PC-3 (cell line): Measurements from ENCODE around the gene PTH1R. TPM values are rescaled to one million over a fixed set of nuclear protein-coding genes. Genes with fewer than 3 reads are reported as not detected.

Experiments
- ATAC-seq: fragments of 200-7000 bp; cut with Tn5 transposase; 2 replicates; pipeline ENCODE4 v1.9.1; 2020; ENCODE audit warnings: mild to moderate bottlenecking, moderate library complexity
- BruUV-seq: library from RNA; stranded (reverse); fragments of 400-500 nt; replicated peaks from 2 replicates; lab custom pipeline; 2021; lab: Mats Ljungman, UMichigan
- CTCF ChIA-PET: fragments of 300-600 bp; sonication (Branson Sonifier 250); formaldehyde crosslinking; loops from one replicate; lab custom pipeline; 2022; ENCODE audit warnings: antibody characterized with exemption; lab: Charles Lee
- POLR2A ChIA-PET: fragments of 300-600 bp; sonication (Branson Sonifier 250); formaldehyde crosslinking; loops from one replicate; lab custom pipeline; 2022; ENCODE audit warnings: antibody characterized with exemption; ENCODE audit not compliant: unreplicated experiment; lab: Charles Lee
- DNase-seq: peaks from one replicate; pipeline ENCODE4 v3.0.0-alpha.2; 2015
- H2AFZ ChIP-seq: fragments of 300-600 bp; sonication (generic); 2 replicates; pipeline ENCODE4 v1.6.0; 2016; ENCODE audit warnings: antibody characterized with exemption, low read length
- H3F3A ChIP-seq: fragments of 300-600 bp; sonication (generic); one replicate; pipeline ENCODE4 v1.6.0; 2017; ENCODE audit warnings: antibody characterized with exemption, low read length, control low read depth, mild to moderate bottlenecking; ENCODE audit not compliant: unreplicated experiment
- H3K27ac ChIP-seq: fragments of 300-600 bp; sonication (generic); 2 replicates; pipeline ENCODE4 v1.5.1; 2016; ENCODE audit warnings: mild to moderate bottlenecking, low read length
- H3K27me3 ChIP-seq: fragments of 300-600 bp; sonication (generic); 2 replicates; pipeline ENCODE4 v1.6.1; 2016; ENCODE audit warnings: low read length, mixed read lengths
- H3K36me3 ChIP-seq: fragments of 300-600 bp; sonication (generic); 2 replicates; pipeline ENCODE4 v1.6.1; 2016; ENCODE audit warnings: low read depth, mixed run types, low read length, mixed read lengths
- H3K4me1 ChIP-seq: fragments of 300-600 bp; sonication (generic); 2 replicates; pipeline ENCODE4 v1.5.1; 2016; ENCODE audit warnings: low read length; ENCODE audit not compliant: insufficient read depth
- H3K4me2 ChIP-seq: fragments of 300-600 bp; sonication (generic); 2 replicates; pipeline ENCODE4 v1.6.0; 2016; ENCODE audit warnings: low read length
- H3K4me3 ChIP-seq: fragments of 300-600 bp; sonication (generic); 2 replicates; pipeline ENCODE4 v1.5.1; 2016; ENCODE audit warnings: mild to moderate bottlenecking, low read length, mixed read lengths
- H3K79me2 ChIP-seq: fragments of 300-600 bp; sonication (generic); 2 replicates; pipeline ENCODE4 v1.6.1; 2017; ENCODE audit warnings: low read length, mixed read lengths
- H3K9ac ChIP-seq: fragments of 300-600 bp; sonication (generic); 2 replicates; pipeline ENCODE4 v1.6.0; 2016; ENCODE audit warnings: mild to moderate bottlenecking, low read length
- H3K9me2 ChIP-seq: fragments of 300-600 bp; sonication (generic); replicated peaks from 2 replicates; pipeline ENCODE4 v1.6.1; 2016; ENCODE audit warnings: mixed run types, low read length, mixed read lengths
- H3K9me3 ChIP-seq: fragments of 300-600 bp; sonication (generic); 2 replicates; pipeline ENCODE4 v1.6.1; 2016; ENCODE audit warnings: low read length, mixed read lengths
- H4K20me1 ChIP-seq: fragments of 300-600 bp; sonication (generic); 2 replicates; pipeline ENCODE4 v1.6.1; 2016; ENCODE audit warnings: low read length, mixed read lengths
- CTCF ChIP-seq: fragments of 300-600 bp; sonication (generic); conservative IDR thresholded peaks from 2 replicates; pipeline ENCODE4 v1.5.1; 2017; ENCODE audit warnings: antibody characterized with exemption, low read depth, mild to moderate bottlenecking, low read length
- EZH2 ChIP-seq: fragments of 300-600 bp; sonication (generic); IDR thresholded peaks from one replicate; pipeline ENCODE4 v1.6.1; 2017; ENCODE audit warnings: antibody characterized with exemption, mild to moderate bottlenecking, low read length; ENCODE audit not compliant: unreplicated experiment
- EZH2phosphoT487 ChIP-seq: fragments of 300-600 bp; sonication (generic); IDR thresholded peaks from 2 replicates; pipeline ENCODE4 v1.6.1; 2018; ENCODE audit warnings: mild to moderate bottlenecking, antibody characterized with exemption, low read length, borderline replicate concordance
- intact Hi-C: fragments of 100-400 bp; cut with micrococcal nuclease; formaldehyde crosslinking; loops from 2 replicates; pipeline ENCODE4 v1.9.0; 2023
- total RNA-seq: library from RNA; depleted of rRNA; stranded (reverse); fragments of >200 nt; gene quantifications from 2 replicates; pipeline ENCODE4 v1.2.3, GENCODE V29; 2014

PTH1R gene
- total RNA-seq, 1 experiment from 2014 or later, result not detected

GRCh38 chr3:46883054-46883829 lies 5.7 kb downstream of the PTH1R start:
- no peaks in the 10 kb centered on the region for H3K9me3 ChIP-seq
- H3K9ac ChIP-seq, result no peak overlapping the region
- no peaks in the 10 kb centered on the region for H3K79me2 ChIP-seq
- no peaks in the 10 kb centered on the region for H3K4me1 ChIP-seq
- H4K20me1 ChIP-seq, result no peaks in the 10 kb centered on the region
- no peak for TF ChIP-seq EZH2
- TF ChIP-seq CTCF, result no peak
- TF ChIP-seq EZH2phosphoT487, result no peak
- intact Hi-C loops, result no loop called here
- no peaks in the 10 kb centered on the region for H3K36me3 ChIP-seq
- no peak overlapping the region for H3K27ac ChIP-seq
- H3F3A ChIP-seq, result no peaks in the 10 kb centered on the region
- no TSS peak for BruUV-seq
- H3K27me3 ChIP-seq, result peaks cover 28% of the 10 kb centered on the region
- ATAC-seq (no peak), DNase-seq (no peak)
- POLR2A ChIA-PET, result no interaction called here
- H3K4me3 ChIP-seq, result no peak overlapping the region
- CTCF ChIA-PET, result no interaction called here
- H3K4me2 ChIP-seq, result peak overlapping the region; percentile 89; the same call in 1 of the 2 replicates
- no peak overlapping the region for H2AFZ ChIP-seq
- H3K9me2 ChIP-seq, result no peaks in the 10 kb centered on the region

DNA sequence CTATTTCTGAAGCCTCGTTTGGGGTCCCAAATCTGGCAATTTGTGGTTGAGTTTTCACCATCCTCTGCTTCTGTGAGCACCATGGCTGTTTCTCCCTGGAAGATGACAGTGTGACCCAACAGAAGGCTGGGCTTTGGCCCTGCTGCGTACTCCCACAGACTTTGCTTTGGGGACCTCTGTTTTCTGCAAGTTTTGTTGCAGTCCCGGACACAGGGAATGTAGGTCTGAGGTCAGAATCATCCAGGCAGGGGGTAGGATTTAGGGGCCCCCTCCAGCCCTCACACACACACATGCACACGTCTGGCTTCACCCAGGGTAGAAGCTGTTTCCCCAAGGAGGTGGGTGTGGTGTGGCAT lies 6.3 kb downstream of the PTH1R start:
- Histone ChIP-seq H2AFZ (no peak overlapping the region), H3K4me1 (no peaks in the 10 kb centered on the region), H3K9me3 (no peaks in the 10 kb centered on the region), H3F3A (no peaks in the 10 kb centered on the region), H3K4me2 (no peak overlapping the region), H4K20me1 (no peaks in the 10 kb centered on the region), H3K9ac (no peak overlapping the region), H3K9me2 (no peaks in the 10 kb centered on the region), H3K27me3 (peaks cover 28% of the 10 kb centered on the region), H3K27ac (no peak overlapping the region), H3K79me2 (no peaks in the 10 kb centered on the region), H3K4me3 (no peak overlapping the region), H3K36me3 (no peaks in the 10 kb centered on the region)
- no peak for ATAC-seq
- intact Hi-C loops, result no loop called here
- no peak for DNase-seq
- CTCF ChIA-PET, result no interaction called here
- POLR2A ChIA-PET, result no interaction called here
- no TSS peak for BruUV-seq
- no peak for TF ChIP-seq EZH2phosphoT487
- no peak for TF ChIP-seq CTCF
- TF ChIP-seq EZH2, result no peak

- H3F3A ChIP-seq, result no peaks in the 10 kb centered on the region
- H3K4me2 ChIP-seq, result no peak overlapping the region
- H2AFZ ChIP-seq, result no peak overlapping the region
- ATAC-seq, result no peak
- H3K36me3 ChIP-seq, result no peaks in the 10 kb centered on the region
- DNase-seq, result no peak
- BruUV-seq, result no TSS peak
- no peaks in the 10 kb centered on the region for H4K20me1 ChIP-seq
- TF ChIP-seq CTCF (no peak), EZH2phosphoT487 (no peak), EZH2 (no peak)
- no peak overlapping the region for H3K9ac ChIP-seq
- ChIA-PET CTCF (no interaction called here), POLR2A (no interaction called here)
- no peaks in the 10 kb centered on the region for H3K4me1 ChIP-seq
- H3K27me3 ChIP-seq, result peaks cover 28% of the 10 kb centered on the region
- no peak overlapping the region for H3K27ac ChIP-seq
- no peaks in the 10 kb centered on the region for H3K9me2 ChIP-seq
- H3K4me3 ChIP-seq, result no peak overlapping the region
- H3K79me2 ChIP-seq, result no peaks in the 10 kb centered on the region
- no peaks in the 10 kb centered on the region for H3K9me3 ChIP-seq
- intact Hi-C loops, result no loop called here
Observed at GRCh38 chr3:46884427-46884826, 6.9 kb downstream of the PTH1R start.
